ENCODE data around the gene THADA.

GRCh38 chr2:43361286-43361685 is 234.6 kb downstream of the THADA start:
- TF ChIP-seq, protein P1, sequence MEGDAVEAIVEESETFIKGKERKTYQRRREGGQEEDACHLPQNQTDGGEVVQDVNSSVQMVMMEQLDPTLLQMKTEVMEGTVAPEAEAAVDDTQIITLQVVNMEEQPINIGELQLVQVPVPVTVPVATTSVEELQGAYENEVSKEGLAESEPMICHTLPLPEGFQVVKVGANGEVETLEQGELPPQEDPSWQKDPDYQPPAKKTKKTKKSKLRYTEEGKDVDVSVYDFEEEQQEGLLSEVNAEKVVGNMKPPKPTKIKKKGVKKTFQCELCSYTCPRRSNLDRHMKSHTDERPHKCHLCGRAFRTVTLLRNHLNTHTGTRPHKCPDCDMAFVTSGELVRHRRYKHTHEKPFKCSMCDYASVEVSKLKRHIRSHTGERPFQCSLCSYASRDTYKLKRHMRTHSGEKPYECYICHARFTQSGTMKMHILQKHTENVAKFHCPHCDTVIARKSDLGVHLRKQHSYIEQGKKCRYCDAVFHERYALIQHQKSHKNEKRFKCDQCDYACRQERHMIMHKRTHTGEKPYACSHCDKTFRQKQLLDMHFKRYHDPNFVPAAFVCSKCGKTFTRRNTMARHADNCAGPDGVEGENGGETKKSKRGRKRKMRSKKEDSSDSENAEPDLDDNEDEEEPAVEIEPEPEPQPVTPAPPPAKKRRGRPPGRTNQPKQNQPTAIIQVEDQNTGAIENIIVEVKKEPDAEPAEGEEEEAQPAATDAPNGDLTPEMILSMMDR (conservative IDR thresholded peaks at IDR 0.05 in 1 of 2, IDR thresholded peaks at IDR 0.05 in 1 of 2; ENCODE audit: low read depth in 1 of 2, low read length in 2 of 2) = no peak
- no peak for TF ChIP-seq EZH2 (IDR thresholded peaks at IDR 0.05; ENCODE audit: low read length, missing control alignments)
